C4-2B (cell line): ENCODE results near the gene TTC22.

Experiments
- CTCF ChIP-seq: fragments of 450-650 bp; conservative IDR thresholded peaks from 2 replicates; pipeline ENCODE4 v1.5.1; 2017; ENCODE audit warnings: mild to moderate bottlenecking
- ZFX ChIP-seq: fragments of 450-650 bp; IDR thresholded peaks from 2 replicates; pipeline ENCODE4 v1.6.1; 2017

GRCh38 chr1:54764922-54765561, 36.1 kb downstream of the TTC22 start:
- TF ChIP-seq CTCF (no peak), ZFX (no peak)
